HG02610 (cell line): ENCODE measurements around the gene PRR3.
A peak's percentile ranks its signal among the peaks of the same experiment; 100 is the strongest.
"Not testable (repeated sequence)": the region's sequence is repeated elsewhere in the genome, so short reads cannot be mapped to it uniquely, and the experiment has no call there.

Experiments
- ATAC-seq: cut with Tn5 transposase; IDR thresholded peaks from one replicate; pipeline ENCODE4 v1.9.1; 2021; ENCODE audit warnings: mild to moderate bottlenecking, moderate library complexity; ENCODE audit not compliant: unreplicated experiment

Gene PRR3, protein sequence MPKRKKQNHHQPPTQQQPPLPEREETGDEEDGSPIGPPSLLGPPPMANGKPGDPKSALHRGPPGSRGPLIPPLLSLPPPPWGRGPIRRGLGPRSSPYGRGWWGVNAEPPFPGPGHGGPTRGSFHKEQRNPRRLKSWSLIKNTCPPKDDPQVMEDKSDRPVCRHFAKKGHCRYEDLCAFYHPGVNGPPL

GRCh38 chr6:30556906-30557682 lies at the start of gene PRR3:
Gene PRR3, plus strand, starts transcription at chr6:30557295. Its CDS starts 50 bp downstream, at chr6:30557345.
- peak; percentile 48 for ATAC-seq

- ATAC-seq: peak; percentile 39
These were observed 49.0 kb upstream of the PRR3 start for GRCh38 chr6:30507849-30508827.

GRCh38 chr6:30508890-30509736 lies 48.0 kb upstream of the PRR3 start:
- no peak for ATAC-seq

DNA sequence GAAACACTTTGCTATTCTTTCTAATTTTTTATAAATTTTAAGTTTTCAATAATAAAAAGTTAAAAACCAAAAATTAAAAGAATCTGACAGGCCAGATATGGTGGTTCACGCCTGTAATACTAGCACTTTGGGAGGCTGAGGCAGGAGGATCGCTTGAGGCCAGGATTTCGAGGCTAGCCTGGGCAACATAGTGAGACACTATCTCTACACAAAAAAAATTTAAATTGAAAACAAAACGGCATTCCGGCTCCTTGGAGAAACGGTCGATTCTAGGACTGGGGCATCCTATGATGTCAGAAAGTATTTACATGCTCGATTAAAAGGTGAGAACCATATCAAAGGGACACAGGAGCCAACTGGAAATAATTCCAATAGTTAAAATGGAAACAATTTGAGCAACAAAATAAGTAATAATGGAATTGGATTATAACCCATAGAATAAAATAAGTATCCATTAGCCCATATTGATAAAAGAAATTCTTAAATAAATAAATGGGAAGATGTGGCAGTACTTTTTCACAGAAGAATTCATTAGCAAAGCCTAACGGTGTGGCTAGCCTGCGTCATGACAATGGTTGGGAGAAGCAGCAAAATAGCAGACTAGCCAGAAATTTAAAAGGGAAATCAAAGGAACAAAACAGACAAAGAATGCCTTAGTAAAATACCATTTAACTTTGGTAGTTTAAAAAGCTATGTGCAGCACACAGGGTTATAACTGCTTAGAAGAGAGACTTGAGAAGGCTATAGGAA lies 46.5 kb upstream of the PRR3 start:
- no peak for ATAC-seq

DNA sequence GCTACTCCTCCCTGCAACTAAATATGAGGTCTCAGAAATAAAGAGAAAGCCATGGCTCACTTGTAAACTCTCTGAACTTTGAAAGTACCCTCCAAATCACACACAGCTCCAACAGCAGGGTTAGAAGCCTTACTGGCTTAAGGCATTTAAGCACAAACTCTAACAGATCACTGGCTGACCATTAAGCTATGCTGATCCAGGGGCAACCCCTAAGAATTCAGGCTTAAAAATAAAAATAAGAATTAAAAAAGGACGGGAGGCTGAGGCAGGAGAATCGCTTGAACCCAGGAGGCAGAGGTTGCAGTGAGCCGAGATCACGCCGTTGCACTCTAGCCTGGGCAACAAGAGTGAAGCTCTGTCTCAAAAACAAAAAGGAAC lies 45.9 kb upstream of the PRR3 start:
- ATAC-seq: no peak

DNA sequence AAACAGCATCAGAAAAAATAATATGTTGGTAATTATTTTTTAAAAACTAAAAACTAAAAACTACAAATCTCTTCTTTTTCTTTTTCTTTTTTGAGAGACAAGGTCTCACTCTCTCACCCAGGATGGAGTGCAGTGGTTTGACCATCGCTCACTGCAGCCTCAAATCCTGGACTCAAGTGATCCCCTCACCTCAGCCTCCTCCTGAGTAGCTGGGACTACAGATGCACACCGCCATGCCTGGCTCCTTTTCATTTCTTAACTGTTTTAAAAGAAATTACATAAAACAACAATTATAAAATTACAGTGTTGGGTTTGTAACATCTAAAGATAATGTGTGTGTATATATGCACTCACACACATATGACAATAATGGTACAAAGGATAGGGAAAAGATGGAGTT lies 43.6 kb upstream of the PRR3 start:
- no peak for ATAC-seq

DNA sequence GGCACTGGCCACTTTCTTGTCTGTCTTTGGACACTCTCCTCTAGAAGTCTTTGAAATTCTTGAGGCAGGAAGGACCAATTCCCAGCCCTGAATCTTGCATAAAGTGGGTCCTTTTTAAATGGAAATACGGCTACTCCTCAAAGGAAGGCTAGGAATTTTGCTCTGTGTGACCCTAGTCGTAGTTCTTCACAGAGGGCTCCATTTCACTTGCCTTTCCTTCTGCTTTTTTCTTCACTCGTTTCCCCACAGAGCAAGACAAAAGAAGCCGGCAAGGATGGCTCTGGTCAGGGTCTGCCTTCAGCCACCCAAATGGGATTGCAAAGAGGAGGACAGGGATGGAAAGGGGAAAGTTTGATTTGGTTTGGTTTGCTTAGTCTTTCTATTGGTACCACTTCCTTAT lies 42.0 kb upstream of the PRR3 start:
- no peak for ATAC-seq

GRCh38 chr6:30515944-30516753 lies 40.9 kb upstream of the PRR3 start:
- ATAC-seq: peak; percentile 77

- not testable (repeated sequence) for ATAC-seq
These were observed 40.4 kb upstream of the PRR3 start for GRCh38 chr6:30516754-30517076.

DNA sequence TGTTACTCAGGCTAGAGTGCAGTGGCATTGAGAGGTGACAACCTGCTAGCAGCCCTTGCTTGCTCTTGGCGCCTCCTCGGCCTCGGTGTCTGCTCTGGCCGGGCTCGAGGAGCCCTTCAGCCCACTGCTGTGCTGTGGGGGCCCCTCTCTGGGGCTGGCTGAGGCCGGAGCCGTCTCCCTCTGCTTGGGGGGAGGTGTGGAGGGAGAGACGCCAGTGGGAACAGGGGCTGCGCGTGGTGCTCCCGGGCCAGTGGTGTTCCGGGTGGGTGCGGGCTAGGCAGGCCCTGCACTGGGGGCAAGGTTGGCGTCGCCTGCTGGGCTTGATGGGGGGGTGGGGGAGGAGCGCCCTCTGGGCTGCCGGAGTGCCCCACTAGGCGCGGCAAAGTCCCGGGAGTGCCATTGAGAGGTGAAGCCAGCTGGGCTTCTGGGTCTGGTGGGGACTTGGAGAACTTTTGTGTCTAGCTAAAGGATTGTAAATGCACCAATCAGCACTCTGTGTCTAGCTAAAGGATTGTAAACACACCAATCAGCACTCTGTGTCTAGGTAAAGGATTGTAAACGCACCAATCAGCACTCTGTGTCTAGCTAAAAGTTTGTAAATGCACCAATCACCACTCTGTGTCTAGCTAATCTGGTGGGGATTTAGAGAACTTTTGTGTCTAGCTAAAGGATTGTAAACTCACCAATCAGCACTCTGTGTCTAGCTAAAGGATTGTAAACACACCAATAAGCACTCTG lies 39.2 kb upstream of the PRR3 start:
- not testable (repeated sequence) for ATAC-seq

- not testable (repeated sequence) for ATAC-seq
These were observed 38.5 kb upstream of the PRR3 start for GRCh38 chr6:30518505-30519145.

GRCh38 chr6:30520522-30520921 lies 36.6 kb upstream of the PRR3 start:
- ATAC-seq: no peak

GRCh38 chr6:30521082-30521481 lies 36.0 kb upstream of the PRR3 start:
- not testable (repeated sequence) for ATAC-seq

DNA sequence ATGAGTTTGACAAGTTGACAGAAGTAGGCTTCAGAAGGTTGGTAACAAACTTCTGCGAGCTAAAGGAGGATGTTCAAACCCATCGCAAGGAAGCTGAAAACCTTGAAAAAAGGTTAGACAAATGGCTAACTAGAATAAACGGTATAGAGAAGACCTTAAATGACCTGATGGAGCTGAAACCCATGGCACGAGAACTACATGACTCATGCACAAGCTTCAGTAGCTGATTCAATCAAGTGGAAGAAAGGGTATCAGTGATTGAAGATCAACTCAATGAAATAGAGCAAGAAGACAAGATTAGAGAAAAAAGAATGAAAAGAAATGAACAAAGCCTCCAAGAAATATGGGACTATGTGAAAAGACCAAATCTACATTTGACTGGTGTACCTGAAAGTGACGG lies 35.1 kb upstream of the PRR3 start:
- not testable (repeated sequence) for ATAC-seq

- not testable (repeated sequence) for ATAC-seq
These were observed 30.7 kb upstream of the PRR3 start for GRCh38 chr6:30526444-30526843.

GRCh38 chr6:30529349-30529875 lies 27.7 kb upstream of the PRR3 start:
- peak; percentile 44 for ATAC-seq

GRCh38 chr6:30530014-30530413 lies 27.1 kb upstream of the PRR3 start:
- no peak for ATAC-seq
